ENCODE results near the gene VAMP5. TPM values are rescaled to one million over a fixed set of nuclear protein-coding genes. Genes with fewer than 3 reads are reported as not detected.

VAMP5 gene
- total RNA-seq, 1 experiment from 2014 or later: 0.59 TPM

- Histone ChIP-seq H3T11ph (ENCODE audit: low read length) (no peak overlapping the region), H3K56ac (ENCODE audit: insufficient read length, low read depth, low read length) (no peak overlapping the region), H3K9me3 (ENCODE audit: control insufficient read depth, low read depth, low read length) (no peaks in the 10 kb centered on the region), H3K27me3 (ENCODE audit: insufficient read depth, low read length) (no peaks in the 10 kb centered on the region), H2BK120ac (ENCODE audit: low read depth, low read length, poor library complexity, severe bottlenecking) (no peak overlapping the region), H3K14ac (ENCODE audit: insufficient read depth, low read length) (no peak overlapping the region), H2BK5ac (ENCODE audit: insufficient read length, low read length) (no peak overlapping the region), H3K4ac (ENCODE audit: low read depth, low read length) (no peak overlapping the region), H4K91ac (ENCODE audit: insufficient read length, low read depth, low read length) (no peak overlapping the region), H3K9ac (ENCODE audit: extremely low read depth, insufficient read length, low read length) (no peak overlapping the region), H2BK15ac (ENCODE audit: low read depth, low read length) (no peak overlapping the region), H2BK12ac (ENCODE audit: insufficient read length, low read depth, low read length) (no peak overlapping the region), H3K23ac (ENCODE audit: insufficient read length, low read depth, low read length) (no peak overlapping the region), H3K79me2 (ENCODE audit: insufficient read depth, low read length) (no peaks in the 10 kb centered on the region), H4K20me1 (ENCODE audit: control insufficient read depth, insufficient read depth, insufficient read length) (no peaks in the 10 kb centered on the region), H3K18ac (ENCODE audit: insufficient read length, low read depth, low read length) (no peak overlapping the region), H3K4me2 (ENCODE audit: insufficient read depth, insufficient read length, low read length) (peak overlapping the region; percentile 81), H4K5ac (ENCODE audit: insufficient read length, low read depth, low read length) (no peak overlapping the region), H3K27ac (ENCODE audit: insufficient read length, low read depth, low read length) (no peak overlapping the region), H2BK20ac (ENCODE audit: low read depth, low read length, poor library complexity, severe bottlenecking) (no peak overlapping the region), H2AFZ (ENCODE audit: low read length) (no peak overlapping the region), H4K8ac (replicated peaks; ENCODE audit: insufficient read length, low read depth, low read length) (no peak overlapping the region), H3K79me1 (ENCODE audit: insufficient read depth, low read depth, low read length, poor library complexity, severe bottlenecking) (no peaks in the 10 kb centered on the region), H2AK5ac (ENCODE audit: insufficient read length, low read length) (no peak overlapping the region), H3K4me1 (ENCODE audit: insufficient read depth, low read length) (no peaks in the 10 kb centered on the region), H3K23me2 (ENCODE audit: insufficient read length, low read depth, low read length, poor library complexity, severe bottlenecking) (peaks cover 9% of the 10 kb centered on the region)
- WGBS (ENCODE audit: extremely low coverage, insufficient read length, low lambda C conversion rate): no CpG with 5 or more reads among the region's 3 CpGs
- peaks cover 4% of the 10 kb centered on the region for H3K27me3 Mint-ChIP-seq (ENCODE audit: low read depth)
- peak overlapping the region; percentile 99 for H3K4me3 Mint-ChIP-seq
- no peaks in the 10 kb centered on the region for H3K9me3 Mint-ChIP-seq
- peaks cover 18 to 20% of the 10 kb centered on the region in 2 experiments for H3K4me1 Mint-ChIP-seq
- no peak overlapping the region for H3K27ac Mint-ChIP-seq
- no peak for DNase-seq
- TF ChIP-seq CTCF (conservative IDR thresholded peaks at IDR 0.05): no peak
- peaks cover 0 to 24% (median 21%) of the 10 kb centered on the region in 3 experiments; a peak in 5 of 7 replicates for H3K36me3 Mint-ChIP-seq (ENCODE audit: insufficient read depth in 1 of 3, low read depth in 3 of 3)
Observed at GRCh38 chr2:85596486-85597143, 12.4 kb downstream of the VAMP5 start.

Data from H9 (cell line).